Suppressor macrophage treated with lipopolysaccharide for 4 hours (primary cell): Measurements from ENCODE around the gene HSBP1.

ENCODE experiments used
- DNase-seq: peaks from one replicate; pipeline ENCODE4 v3.0.0-alpha.2; 2020

HSBP1 gene

GRCh38 chr16:83804366-83804765, 3.4 kb upstream of the HSBP1 start:
- DNase-seq, result no peak

DNA sequence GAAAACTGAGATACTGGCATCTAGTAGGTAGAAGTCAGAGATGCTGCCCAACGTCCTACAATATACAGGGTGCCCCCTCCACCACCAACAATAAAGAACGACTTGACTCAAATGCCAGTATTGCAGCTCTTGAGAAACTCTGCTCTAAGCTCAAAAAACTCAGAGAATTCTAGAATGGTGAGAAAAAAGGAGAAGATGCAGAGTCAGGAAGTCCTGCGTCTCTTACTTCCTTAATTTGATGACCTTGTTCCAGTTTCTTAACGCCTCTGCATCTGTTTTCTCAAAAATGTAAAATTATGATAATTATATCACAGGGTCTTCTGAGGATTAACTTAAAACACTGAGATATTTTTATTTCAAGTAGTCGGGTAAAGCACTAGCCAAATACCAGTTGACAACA, 1.7 kb upstream of the HSBP1 start:
- DNase-seq, result peak; percentile 84

GRCh38 chr16:83806731-83807130, 1.0 kb upstream of the HSBP1 start:
- peak; percentile 38 for DNase-seq

DNA sequence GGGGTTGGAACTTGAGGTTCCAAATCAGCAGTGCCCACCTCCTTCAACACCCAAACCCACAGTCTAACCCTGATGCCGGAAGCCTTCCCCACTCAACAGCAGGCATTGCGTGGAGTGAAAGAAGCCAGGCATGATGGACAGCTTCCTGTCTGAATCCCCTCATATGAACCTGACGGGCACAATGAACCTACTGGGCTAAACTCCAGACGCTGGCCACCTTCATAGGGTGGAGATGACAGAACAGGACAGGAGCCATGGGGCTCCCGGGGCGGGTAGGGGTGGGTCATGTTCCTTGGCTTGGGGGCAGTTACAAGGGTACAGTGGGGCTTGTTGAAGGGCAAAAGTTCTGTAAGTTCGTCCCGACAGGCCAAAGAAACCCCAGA, 460 bp upstream of the HSBP1 start:
- DNase-seq, result no peak

DNA sequence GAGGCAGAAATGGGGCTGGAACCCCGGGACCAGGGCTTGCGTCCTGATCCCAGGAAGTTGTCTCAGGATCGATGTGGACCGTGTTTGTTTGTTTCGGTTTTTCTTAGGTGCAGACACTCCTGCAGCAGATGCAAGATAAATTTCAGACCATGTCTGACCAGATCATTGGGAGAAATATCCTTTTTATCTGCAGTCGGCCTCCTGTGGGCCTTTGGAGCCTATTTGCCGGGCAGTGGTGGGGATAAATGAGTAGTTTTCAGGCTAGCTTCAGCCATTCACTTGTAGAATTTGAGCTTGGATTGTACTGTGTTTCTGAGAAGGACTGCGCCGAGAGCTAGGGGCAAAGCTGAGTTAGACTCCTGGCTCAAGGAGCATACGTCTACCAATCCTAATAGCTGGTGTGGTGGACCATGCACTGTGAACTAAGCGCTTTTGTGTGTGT, 816 bp downstream of the HSBP1 start:
- no peak for DNase-seq

- no peak for DNase-seq
Measured at GRCh38 chr16:83809092-83809491, 1.3 kb downstream of the HSBP1 start.

DNA sequence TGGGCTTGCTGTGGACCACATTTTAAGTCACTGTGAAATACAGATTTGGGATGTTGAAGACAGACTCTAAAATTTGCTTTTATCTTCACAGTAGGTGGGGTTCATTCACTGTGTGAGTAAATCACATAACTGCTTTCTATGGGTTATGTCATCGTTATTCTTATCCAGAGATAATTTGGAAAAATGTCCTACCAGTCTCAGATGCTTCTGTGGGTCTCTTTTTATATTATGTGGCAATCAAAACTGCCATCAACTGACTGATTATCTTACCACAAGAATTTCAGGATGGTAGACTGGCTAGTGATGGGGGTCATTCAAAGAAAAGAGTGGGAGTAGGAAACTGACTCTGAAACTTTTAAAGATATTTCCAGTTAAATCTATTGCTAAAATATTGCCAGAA, 3.1 kb downstream of the HSBP1 start:
- no peak for DNase-seq

DNA sequence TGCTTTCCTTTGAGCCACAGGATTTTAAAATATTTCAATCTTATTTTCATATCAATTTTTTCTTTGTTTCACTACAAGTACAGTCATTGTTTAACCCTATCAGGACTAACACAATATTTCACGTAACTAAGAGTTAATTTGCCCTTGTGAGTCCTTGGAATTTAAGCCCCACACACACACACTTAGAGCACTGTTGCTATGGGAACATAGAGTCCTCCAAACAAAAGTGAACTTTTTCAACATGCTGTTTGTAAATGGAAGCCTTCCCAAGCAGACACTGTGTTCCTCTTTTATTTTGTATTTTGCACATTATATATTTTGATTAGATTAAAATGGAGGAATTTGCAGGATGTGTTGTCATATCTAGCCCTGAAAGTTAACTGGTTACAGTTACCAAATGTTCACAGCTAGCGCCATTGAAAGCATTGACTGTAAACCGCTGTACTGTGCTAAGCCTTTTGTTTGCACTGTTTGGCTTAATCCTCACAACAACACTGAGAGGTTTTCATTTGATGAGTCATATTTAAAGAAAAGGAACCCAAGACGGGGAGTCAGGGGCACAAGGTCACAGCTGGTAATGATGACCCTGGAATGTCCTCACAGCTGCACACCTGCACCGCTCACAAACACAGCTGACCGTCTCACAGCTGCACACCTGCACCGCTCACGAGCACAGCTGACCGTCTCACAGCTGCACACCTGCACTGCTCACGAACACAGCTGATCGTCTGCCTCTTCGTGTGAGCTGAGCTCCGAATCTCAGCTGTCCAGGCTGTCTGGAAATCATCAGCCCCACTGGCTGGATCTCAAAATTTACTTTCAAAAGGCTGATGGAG, 6.3 kb downstream of the HSBP1 start:
- DNase-seq, result peak; percentile 6

GRCh38 chr16:83814659-83814985, 6.8 kb downstream of the HSBP1 start:
- no peak for DNase-seq

DNA sequence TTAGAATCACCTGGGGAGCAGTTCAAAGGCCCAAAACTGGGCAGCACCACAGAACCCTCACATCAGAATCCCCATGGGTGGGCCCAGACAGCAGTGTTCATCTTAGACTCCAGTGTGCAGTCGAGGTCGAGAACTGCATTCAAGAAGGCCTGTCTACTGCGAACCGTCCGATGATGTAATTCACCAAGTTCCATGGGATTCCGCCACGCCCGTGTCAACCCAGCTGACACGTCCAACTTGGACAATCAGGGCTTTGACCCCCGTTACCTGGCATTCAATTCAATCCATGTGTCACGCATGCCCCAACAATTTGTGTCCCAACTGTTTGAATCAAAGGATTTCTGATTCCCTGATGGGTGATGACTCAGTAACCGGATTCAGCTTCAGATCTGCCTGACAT, 9.2 kb downstream of the HSBP1 start:
- no peak for DNase-seq

GRCh38 chr16:83818276-83818675, 10.5 kb downstream of the HSBP1 start:
- DNase-seq, result no peak

DNA sequence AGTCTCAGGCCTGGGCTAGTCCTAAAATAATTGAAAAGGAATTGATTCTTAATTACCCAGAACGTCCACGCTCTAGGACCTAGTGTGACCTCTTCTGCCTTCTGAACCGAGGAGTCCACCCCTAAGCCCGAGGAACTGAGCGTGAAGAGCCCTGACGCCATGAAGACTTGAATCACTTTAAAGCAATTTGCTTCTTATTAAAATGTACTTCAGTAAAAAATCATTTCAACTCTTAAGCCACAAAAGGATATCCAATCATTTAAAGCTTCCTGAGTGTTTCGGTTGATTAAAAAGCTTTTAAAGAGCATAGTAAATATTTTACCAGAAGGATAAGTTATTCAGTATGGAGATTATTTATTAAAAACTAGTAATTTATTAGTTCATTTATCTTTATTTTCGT, 11.6 kb downstream of the HSBP1 start:
- no peak for DNase-seq

- peak; percentile 86 for DNase-seq
Measured at GRCh38 chr16:83826146-83826913, 18.6 kb downstream of the HSBP1 start.

DNA sequence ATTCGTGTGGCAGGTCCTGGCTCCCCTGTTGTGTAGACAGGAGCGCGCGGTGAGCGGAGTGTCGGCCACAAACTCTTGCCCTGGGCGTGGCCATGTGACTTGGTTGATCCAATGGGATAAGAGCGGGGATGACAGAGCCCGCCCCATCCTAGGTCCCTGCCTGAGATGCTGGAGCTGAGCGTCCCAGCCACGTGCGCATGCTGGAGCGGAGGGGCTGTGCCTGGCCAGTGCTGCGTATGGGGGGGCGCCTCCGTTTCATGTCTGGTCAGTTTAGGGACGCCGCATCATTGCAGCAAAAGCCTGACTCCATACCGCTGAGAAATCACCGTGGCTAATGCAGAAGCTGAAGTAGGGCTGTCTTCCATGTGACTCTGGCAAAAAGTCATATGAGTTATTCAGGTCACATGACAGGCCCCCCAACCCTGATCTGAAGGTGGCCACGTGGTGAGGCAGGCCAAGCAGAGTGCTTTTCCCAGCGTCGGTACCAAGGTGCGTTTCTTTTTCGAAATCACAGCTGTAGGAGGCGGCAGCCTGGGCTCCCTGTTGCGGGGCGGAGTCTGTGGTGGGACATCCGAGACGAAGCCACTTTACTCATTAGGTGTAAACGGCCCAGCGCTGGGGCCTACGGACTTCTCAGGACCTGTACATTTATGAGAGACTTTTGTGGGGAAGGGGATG, 22.5 kb downstream of the HSBP1 start:
- no peak for DNase-seq

GRCh38 chr16:83830769-83831455, 23.1 kb downstream of the HSBP1 start:
- no peak for DNase-seq

- no peak for DNase-seq
Measured at GRCh38 chr16:83831456-83831987, 23.7 kb downstream of the HSBP1 start.

DNA sequence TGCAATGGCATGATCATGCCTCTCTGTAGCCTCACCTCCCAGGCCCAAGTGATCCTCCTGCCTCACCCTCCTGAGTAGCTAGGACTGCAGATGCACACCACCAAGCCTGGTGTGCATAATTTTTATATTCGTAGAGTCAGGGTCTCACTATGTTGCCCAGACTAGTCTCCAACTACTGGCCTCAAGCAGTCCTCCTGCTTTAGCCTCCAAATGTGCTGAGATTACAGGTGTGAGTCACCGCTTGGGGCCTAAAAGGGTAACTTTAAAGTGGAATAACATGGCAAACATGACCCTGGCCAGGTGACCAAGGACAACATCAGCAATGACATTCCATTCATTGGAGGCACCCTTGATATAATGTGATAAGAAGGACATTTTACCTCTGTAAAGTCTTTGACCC, 26.1 kb downstream of the HSBP1 start:
- no peak for DNase-seq

GRCh38 chr16:83835586-83836566, 28.1 kb downstream of the HSBP1 start:
- DNase-seq, result peak; percentile 60

DNA sequence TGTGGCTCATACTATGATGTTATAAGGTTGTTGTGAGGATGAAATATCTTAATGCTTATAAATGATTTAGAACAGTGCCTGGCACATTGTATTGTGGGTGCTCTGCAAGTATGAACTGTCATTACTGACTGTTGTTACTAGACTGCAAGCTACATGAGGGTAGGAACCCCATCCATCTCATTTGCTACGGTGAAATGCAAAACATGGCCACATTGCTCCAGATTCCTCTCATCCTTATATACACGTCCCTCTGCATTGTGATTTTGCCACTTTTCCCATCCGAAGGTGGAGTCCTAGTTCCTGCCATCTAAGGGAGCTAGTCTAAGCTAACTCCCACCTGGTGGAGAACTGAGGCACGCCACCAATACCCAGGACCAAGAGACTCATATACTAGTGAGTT, 29.8 kb downstream of the HSBP1 start:
- DNase-seq, result no peak

DNA sequence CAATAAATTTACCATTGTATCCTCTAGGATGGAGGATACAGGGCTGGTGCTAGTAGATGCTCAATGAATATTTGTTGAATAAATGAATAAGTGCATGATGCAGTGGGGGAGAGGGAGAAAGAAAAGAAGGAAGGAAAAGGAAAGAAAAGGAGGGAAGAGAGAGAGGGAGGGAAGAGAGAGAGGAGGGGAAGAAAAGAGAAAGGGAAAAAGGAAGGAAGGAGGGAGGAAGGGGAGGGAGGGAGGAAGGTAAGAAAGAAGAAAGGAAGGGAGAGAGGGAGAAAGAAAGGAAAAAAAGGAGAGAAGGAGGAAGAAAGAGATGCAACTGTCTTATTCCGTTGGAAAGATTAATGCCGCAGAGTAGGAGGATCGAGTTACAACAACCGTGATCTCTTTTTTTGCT, 30.4 kb downstream of the HSBP1 start:
- no peak for DNase-seq

DNA sequence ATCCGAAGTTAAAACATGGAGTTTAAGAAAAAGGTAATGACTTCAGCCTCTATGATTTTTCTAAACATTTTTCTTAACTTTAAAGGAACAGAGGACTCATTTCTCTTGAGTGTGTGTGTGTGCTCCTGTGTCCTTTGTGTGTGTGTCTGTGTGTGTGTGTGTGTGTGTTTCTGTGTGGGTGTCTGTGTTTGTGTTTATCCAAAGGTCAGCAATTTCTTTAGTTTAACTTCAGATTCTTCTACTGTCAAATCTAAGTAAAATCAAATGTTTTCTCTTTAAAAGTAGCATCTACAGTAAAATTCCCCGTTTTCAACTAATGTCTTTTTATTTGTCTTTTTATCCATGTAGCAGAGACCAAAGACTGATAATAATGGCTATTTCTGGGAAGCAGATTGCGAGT, 31.8 kb downstream of the HSBP1 start:
- no peak for DNase-seq
